GM19238 (cell line): ENCODE measurements around the gene ASB4.
"Not testable (repeated sequence)": the region's sequence is repeated elsewhere in the genome, so short reads cannot be mapped to it uniquely, and the experiment has no call there.

ENCODE experiments used
- DNase-seq: peaks from one replicate; pipeline ENCODE4 v3.0.0; 2011; ENCODE audit warnings: low spot score; ENCODE audit not compliant: insufficient read length

The ASB4 gene

GRCh38 chr7:95485391-95486123, at the start of gene ASB4:
TSS of gene ASB4 (plus strand) at chr7:95485943. CDS start at chr7:95485972, 29 bp downstream.
- DNase-seq, result no peak

GRCh38 chr7:95436407-95436806, 49.3 kb upstream of the ASB4 start:
- DNase-seq, result no peak

- DNase-seq, result no peak
Measured at GRCh38 chr7:95440394-95441038, 45.2 kb upstream of the ASB4 start.

GRCh38 chr7:95441042-95441823, 44.5 kb upstream of the ASB4 start:
- DNase-seq, result no peak

GRCh38 chr7:95444796-95445195, 40.9 kb upstream of the ASB4 start:
- DNase-seq, result no peak

GRCh38 chr7:95446618-95447017, 39.1 kb upstream of the ASB4 start:
- no peak for DNase-seq

GRCh38 chr7:95454438-95455045, 31.2 kb upstream of the ASB4 start:
- DNase-seq, result no peak

- no peak for DNase-seq
Measured at GRCh38 chr7:95457947-95458346, 27.8 kb upstream of the ASB4 start.

- DNase-seq, result not testable (repeated sequence)
Measured at GRCh38 chr7:95460653-95461052, 25.1 kb upstream of the ASB4 start.

- no peak for DNase-seq
Measured at GRCh38 chr7:95467912-95468607, 17.7 kb upstream of the ASB4 start.

- DNase-seq, result no peak
Measured at GRCh38 chr7:95469187-95469586, 16.6 kb upstream of the ASB4 start.

- DNase-seq, result no peak
Measured at GRCh38 chr7:95469848-95470247, 15.9 kb upstream of the ASB4 start.

- DNase-seq, result no peak
Measured at GRCh38 chr7:95470452-95470851, 15.3 kb upstream of the ASB4 start.

GRCh38 chr7:95471071-95471470, 14.7 kb upstream of the ASB4 start:
- no peak for DNase-seq

GRCh38 chr7:95472581-95473161, 13.1 kb upstream of the ASB4 start:
- DNase-seq, result no peak

- no peak for DNase-seq
Measured at GRCh38 chr7:95473276-95473985, 12.3 kb upstream of the ASB4 start.

- DNase-seq, result no peak
Measured at GRCh38 chr7:95476072-95476847, 9.5 kb upstream of the ASB4 start.

- DNase-seq, result no peak
Measured at GRCh38 chr7:95476904-95477594, 8.7 kb upstream of the ASB4 start.
